Activated effector memory CD4-positive, alpha-beta T cell treated with Interleukin-2 at 50 U/mL for 16 hours (primary cell): ENCODE results near the gene PNPLA7.
"Not testable (repeated sequence)": the region's sequence is repeated elsewhere in the genome, so short reads cannot be mapped to it uniquely, and the experiment has no call there.

Experiments
- DNase-seq: peaks from one replicate; pipeline ENCODE4 v3.0.0-alpha.2; 2020

Gene PNPLA7

GRCh38 chr9:137411260-137411644 lies 138.9 kb downstream of the PNPLA7 start:
- DNase-seq: no peak

- no peak for DNase-seq
Measured at GRCh38 chr9:137410891-137411249, 139.3 kb downstream of the PNPLA7 start.

- not testable (repeated sequence) for DNase-seq
Measured at GRCh38 chr9:137410236-137410890, 139.8 kb downstream of the PNPLA7 start.
